Activated naive CD4-positive, alpha-beta T cell treated with Interleukin-2 at 50 U/mL for 16 hours (primary cell): ENCODE results near the gene TGM1.
A peak's percentile ranks its signal among the peaks of the same experiment; 100 is the strongest.
"Not testable (repeated sequence)": the region's sequence is repeated elsewhere in the genome, so short reads cannot be mapped to it uniquely, and the experiment has no call there.

Experiments used
- DNase-seq: peaks from one replicate; pipeline ENCODE4 v3.0.0-alpha.2; 2020

Gene TGM1

GRCh38 chr14:24232121-24232644 lies 30.8 kb downstream of the TGM1 start, which contains the start of gene NEDD8:
Gene NEDD8 (minus strand): TSS chr14:24232367. CDS start chr14:24232267, 100 bp downstream.
- DNase-seq, result peak; percentile 93

- peak; percentile 24 for DNase-seq
Measured at GRCh38 chr14:24231263-24232120, 31.5 kb downstream of the TGM1 start.

DNA sequence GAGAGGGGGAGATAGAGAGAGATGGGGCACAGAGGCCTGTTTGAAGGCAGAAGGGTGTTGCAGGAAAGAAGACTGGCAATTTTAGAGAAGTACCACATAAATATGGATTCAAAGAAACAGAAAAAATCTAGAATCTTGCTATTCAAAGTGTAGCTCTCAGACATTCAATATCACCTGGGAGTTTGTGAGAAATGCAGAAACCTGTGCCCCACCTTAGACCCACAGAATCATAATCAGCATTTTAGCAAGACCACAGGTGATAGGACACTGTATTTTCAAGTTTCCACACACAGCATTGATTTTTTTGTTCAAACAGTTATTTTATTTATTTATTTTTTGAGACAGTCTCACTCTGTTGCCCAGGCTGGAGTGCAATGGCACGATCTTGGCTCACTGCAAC lies 34.1 kb downstream of the TGM1 start:
- no peak for DNase-seq

DNA sequence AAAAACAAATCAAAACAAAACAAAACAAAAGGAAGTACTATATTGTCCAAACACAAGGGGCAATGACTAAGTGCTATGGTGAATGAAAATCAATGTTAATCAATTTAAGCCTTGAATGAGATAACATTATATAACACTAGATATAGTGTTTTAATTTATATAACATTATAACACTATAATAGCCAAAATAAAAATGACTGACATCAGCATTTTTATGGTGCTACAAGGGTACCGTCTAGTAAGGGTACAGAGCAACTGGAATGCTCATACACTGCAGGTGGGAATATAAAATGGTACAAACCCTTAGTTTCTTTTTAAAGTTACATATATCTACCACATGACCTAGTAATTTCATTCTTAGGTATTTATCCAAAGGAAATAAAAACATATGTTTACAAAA lies 36.5 kb downstream of the TGM1 start:
- no peak for DNase-seq

GRCh38 chr14:24224618-24225071 lies 38.3 kb downstream of the TGM1 start:
- DNase-seq, result no peak

DNA sequence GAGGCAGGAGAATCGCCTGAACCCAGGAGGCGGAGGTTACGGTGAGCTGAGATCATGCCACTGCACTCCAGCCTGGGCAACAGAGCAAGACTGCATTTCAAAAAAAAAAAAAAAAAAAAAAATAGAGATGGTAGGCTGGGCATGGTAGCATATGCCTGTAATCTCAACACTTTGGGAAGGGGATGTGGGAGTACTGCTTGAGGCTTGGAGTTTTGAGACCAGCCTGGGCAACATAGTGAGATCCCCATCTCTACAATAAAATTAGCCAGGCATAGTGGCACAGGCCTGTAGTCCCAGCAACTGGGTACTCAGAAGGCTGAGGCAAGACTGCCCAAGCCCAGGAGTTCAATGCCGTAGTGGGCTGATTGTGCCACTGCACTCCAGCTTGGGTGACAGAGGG lies 40.0 kb downstream of the TGM1 start:
- not testable (repeated sequence) for DNase-seq

DNA sequence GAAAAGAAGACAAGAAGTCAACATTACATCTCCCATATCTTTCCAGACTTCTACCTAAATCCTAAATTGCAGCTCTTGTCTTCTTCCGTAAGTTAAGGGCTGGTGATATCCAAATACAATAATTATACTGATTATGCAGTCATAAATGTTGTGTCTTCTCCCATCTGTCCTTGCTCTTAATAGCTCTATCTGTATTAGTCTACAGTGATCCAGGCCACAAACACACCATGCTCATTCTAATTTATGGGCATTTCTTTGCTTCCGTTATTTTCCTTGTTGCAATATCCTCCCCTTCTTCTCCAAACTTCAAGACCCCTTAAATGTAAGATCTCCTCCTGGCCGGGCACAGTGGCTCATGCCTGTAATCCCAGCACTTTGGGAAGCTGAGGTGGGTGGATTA lies 43.5 kb downstream of the TGM1 start:
- DNase-seq, result no peak

DNA sequence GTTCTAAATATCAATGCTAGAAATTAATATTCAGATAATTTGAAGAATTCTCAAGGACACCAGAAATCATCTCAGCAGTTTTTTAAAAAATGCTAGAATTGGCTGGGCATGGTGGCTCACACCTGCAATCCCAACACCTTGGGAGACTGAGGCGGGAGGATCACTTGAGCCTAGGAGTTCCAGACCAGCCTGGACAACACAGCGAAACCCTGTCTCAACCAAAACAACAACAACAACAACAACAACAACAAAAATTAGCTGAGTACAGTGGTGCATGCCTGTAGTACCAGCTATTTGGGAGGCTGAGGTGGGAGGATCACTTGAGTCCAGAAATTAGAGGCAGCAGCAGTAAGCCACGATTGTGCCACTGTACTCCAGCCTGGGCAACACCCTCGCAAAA lies 43.9 kb downstream of the TGM1 start:
- DNase-seq, result no peak

DNA sequence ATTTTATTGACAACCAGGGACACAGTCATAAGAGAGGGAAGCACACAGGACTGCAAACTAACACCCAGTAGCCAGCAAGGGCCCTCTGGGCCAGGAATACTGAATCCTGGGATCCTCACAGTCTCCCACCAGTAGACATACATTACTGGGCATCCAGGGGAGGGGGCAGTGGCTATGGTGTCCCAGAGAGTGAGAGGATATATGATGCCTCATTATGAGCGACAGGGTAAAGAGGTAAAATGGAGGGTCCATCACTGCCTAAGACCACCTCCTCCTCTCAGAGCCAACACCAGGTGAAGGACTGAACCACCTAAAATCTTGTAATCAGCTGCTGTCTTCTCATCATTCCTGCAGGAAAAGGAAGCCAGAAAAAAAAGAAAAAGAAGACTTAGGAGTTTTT lies 46.1 kb downstream of the TGM1 start:
- not testable (repeated sequence) for DNase-seq

- no peak for DNase-seq
Measured at GRCh38 chr14:24216345-24216699, 46.7 kb downstream of the TGM1 start.

DNA sequence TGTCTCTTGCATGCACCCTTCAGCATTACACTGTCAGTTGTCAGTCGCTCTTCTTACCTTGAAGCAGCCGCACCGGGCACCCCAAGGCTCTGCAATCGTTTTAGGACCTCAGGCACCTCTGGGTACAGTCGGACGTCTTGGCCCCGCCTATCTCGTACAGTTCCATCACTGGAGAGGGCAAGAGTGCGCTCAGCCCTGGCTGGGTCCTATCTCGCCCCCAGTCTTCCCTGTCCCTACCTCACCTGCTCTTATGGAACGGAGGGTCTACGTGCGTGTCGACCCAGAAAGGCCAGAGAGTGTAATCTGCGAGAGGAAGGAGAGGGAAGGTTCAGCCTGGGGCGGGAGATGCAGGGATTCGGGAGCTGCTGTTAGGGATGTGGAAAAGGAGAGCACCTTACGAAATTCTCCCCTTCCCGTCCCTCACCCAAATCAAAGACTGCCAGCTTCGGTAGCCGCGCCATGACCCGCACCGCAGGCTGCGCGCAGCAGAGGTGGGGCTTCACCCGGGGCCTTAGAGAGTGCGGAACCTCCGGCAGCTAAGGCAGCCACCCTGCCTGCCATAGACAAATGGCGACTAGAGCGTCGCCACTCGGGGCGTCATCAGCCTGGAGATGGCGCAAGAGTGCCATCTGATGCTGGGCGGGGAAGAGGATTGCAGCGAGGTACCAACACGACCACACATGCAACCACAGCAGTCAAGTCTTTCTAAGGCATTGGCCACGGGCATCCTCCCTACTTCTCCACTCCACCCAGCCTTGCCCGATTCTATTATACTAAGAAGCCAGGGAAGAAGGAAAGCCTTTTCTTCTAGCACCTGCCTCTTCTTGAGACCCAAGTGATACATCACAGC lies 47.3 kb downstream of the TGM1 start, which contains the start of gene MDP1:
Gene MDP1, minus strand, starts transcription at position 572 of the 850 bp plus-strand sequence. Its CDS starts 111 bp downstream, at position 461.
- peak; percentile 88 for DNase-seq

DNA sequence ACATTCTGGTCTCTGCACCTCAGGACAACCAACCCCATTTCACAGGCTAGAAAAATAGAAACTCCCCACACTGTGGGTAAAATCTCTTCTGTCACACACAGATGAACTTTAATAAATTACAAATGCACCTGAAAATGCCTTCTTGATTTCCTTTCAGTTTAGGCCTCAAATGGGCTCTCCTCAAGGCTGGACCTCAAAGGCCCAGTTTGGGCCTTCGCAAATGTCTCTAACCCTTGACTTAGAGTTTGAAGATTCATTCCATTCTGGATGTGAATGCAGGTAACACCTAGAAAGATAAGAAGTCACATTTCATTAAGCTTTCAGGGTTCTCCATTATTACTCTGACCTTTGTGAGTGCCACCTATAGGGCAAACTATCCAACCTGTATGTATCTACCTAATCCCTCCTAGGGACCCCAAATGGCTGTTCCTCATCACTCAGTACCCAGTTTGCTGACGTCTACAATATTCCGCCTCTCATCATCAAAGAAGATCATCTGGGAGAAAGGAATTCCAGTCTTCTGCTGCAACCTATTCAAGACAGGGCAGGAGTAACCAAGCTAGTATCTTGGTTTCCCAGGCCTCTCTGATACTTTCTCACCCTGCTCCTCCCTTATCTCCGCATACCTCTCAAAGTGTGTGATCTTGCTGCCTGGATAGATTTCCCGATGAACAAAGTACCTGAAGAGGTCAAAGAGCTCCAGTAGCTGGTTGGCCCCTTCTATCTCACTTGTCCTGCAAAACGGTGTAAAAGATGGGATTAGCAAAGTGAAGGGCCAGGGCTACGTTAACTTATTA lies 48.9 kb downstream of the TGM1 start:
- no peak for DNase-seq

DNA sequence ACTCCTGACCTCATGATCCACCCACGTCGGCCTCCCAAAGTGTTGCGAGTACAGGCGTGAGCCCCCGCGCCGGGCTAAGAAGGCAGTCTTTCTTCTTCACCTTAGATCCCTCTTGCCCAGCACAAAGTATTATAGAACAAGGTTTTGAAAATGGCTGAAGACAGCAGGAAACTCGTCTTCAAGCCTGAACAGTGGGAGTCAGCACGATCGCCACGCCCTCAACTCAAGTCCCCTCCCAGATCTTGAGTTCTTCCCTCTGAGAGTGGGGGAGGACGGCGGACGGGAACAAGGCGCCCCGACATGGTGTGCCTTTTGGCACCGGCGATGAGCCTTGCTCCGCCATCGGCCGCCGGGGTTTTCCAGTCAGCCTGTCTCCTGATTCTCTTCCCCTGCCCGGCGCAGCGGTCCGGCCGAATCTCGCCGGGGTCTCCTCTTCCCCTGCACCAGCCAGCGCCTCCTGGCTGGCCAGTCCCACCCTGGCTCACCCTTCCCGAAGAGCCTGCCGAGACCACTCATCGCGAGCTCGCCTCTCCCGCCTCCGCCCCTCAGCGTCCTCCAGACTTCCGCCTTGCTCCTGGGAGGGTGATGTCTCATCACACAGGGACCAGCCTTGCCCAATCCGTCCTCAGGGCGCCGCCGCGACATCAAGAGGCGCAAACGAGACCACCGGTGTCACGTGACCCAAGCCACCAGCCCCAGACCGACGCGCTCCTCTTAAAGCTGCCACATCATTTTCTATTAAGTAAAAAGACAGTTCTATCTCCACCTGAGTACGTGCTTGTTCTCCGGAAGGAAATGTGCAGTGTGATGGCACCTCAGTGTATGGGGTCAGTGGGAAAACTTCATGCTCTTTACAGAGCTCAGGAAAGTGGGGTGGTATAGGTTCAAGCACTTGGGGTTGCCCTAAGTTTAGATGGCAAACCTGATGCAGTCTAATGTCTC lies 49.8 kb downstream of the TGM1 start, which contains the start of gene CHMP4A:
Gene CHMP4A, minus strand, starts transcription at position 565 of the 942 bp plus-strand sequence. Its CDS starts 49 bp downstream, at position 516.
- DNase-seq, result peak; percentile 97

- no peak for DNase-seq
Measured at GRCh38 chr14:24211311-24211710, 51.7 kb downstream of the TGM1 start.

GRCh38 chr14:24207625-24208024 lies 55.4 kb downstream of the TGM1 start:
- DNase-seq, result no peak

- no peak for DNase-seq
Measured at GRCh38 chr14:24207104-24207551, 55.8 kb downstream of the TGM1 start.

- no peak for DNase-seq
Measured at GRCh38 chr14:24206260-24207103, 56.5 kb downstream of the TGM1 start.

DNA sequence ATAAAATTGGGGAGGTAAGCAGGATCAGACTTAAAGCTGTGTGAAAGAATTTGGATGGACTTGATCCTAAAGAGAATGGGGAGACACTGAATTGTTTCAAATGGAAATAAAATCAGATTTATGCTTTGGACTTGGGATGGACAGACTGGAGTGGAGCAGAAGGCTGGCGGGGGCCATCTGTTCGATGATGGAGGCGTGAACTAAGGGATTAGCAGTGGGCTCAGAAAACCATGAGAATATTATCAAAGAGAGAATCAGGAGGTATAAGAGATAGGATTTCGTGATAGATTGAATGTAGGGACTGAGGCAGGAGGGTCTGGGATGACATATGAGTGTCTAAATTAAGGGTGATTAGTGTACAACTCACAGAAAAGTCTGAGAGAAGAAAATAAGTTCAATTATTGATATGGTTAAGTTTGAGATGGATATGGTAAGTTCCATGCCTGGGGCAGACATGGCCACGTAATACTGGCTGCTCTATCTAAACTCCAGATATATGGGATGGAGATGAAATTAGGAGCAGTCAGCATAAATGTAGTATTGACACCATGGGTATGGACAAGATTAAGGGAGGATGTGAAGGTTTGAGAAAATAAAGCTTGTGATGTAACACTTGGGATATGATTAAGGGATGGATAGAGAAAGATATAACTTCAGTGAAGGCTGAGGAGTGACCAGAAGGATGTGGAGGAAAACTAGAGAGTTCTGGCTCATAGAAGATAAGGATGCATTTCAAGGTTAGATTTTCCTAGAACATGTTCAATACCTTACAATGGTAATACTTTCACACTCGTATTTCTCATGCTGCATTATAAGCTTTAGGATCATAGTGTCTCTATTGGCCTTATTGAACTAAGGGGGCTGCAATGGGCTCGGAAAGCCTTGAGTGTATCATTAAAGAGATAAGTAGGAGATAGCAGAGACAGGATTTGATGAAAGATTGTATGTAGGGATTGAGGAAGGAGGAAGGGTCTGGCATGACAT lies 58.5 kb downstream of the TGM1 start:
- no peak for DNase-seq
